Upper lobe of left lung (tissue), 4 donors: ENCODE results near the gene RAB3GAP1.

ENCODE experiments used
- EP300 ChIP-seq, 4 donors: sonication (generic); formaldehyde crosslinking; IDR thresholded peaks; one replicate each; pipeline ENCODE4 v1.5.1; 2017; ENCODE audit warnings: antibody characterized with exemption in 4 of 4, control low read depth in 2 of 4
- POLR2A ChIP-seq, 4 donors: fragments of 450-650 bp; IDR thresholded peaks; one replicate each; pipeline ENCODE4 v1.5.1; 2016 to 2017; ENCODE audit warnings: antibody characterized with exemption in 4 of 4, mild to moderate bottlenecking in 2 of 4
- POLR2AphosphoS5 ChIP-seq, 2 donors: sonication (generic); formaldehyde crosslinking; IDR thresholded peaks; one replicate each; pipeline ENCODE4 v1.5.1; 2017; ENCODE audit warnings: antibody characterized with exemption in 2 of 2
- TF ChIP-seq, protein P1 (sequence below), 6 experiments: fragments of 450-650 bp in 4 of 6; fragments of 200-600 bp in 2 of 6; sonication (generic) in 2 of 6; IDR thresholded peaks; one replicate each; pipeline ENCODE4 v1.5.1; 2016 to 2019; ENCODE audit warnings: antibody characterized with exemption in 6 of 6

- TF ChIP-seq, protein P1, sequence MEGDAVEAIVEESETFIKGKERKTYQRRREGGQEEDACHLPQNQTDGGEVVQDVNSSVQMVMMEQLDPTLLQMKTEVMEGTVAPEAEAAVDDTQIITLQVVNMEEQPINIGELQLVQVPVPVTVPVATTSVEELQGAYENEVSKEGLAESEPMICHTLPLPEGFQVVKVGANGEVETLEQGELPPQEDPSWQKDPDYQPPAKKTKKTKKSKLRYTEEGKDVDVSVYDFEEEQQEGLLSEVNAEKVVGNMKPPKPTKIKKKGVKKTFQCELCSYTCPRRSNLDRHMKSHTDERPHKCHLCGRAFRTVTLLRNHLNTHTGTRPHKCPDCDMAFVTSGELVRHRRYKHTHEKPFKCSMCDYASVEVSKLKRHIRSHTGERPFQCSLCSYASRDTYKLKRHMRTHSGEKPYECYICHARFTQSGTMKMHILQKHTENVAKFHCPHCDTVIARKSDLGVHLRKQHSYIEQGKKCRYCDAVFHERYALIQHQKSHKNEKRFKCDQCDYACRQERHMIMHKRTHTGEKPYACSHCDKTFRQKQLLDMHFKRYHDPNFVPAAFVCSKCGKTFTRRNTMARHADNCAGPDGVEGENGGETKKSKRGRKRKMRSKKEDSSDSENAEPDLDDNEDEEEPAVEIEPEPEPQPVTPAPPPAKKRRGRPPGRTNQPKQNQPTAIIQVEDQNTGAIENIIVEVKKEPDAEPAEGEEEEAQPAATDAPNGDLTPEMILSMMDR (IDR thresholded peaks at IDR 0.05): no peak
- TF ChIP-seq POLR2AphosphoS5 (IDR thresholded peaks at IDR 0.05): no peak
- TF ChIP-seq POLR2A (IDR thresholded peaks at IDR 0.05): no peak
- TF ChIP-seq EP300 (IDR thresholded peaks at IDR 0.05): no peak
These were observed 130.5 kb downstream of the RAB3GAP1 start for GRCh38 chr2:135182601-135183000.
